Chondrocyte (in vitro differentiated cells): ENCODE data around the gene A2M. TPM values are rescaled to one million over a fixed set of nuclear protein-coding genes. Genes with fewer than 3 reads are reported as not detected.

Source experiments
- DNase-seq: peaks from one replicate; pipeline ENCODE4 v3.0.0; 2021; ENCODE audit warnings: mixed read lengths, low spot score
- H3K27ac Mint-ChIP-seq: one replicate; pipeline ENCODE4 v1.8.0; 2021; ENCODE audit warnings: mild to moderate bottlenecking, moderate library complexity, mixed read lengths; ENCODE audit not compliant: unreplicated experiment
- H3K27me3 Mint-ChIP-seq: 2 replicates; pipeline ENCODE4 v1.8.0; 2021; ENCODE audit warnings: low read depth, mixed read lengths
- H3K36me3 Mint-ChIP-seq: 2 replicates; pipeline ENCODE4 v1.8.0; 2021; ENCODE audit warnings: low read depth, mixed read lengths
- H3K4me1 Mint-ChIP-seq: 2 replicates; pipeline ENCODE4 v1.8.0; 2021; ENCODE audit warnings: low read depth, mild to moderate bottlenecking, mixed read lengths
- H3K4me3 Mint-ChIP-seq: one replicate; pipeline ENCODE4 v1.8.0; 2021; ENCODE audit warnings: mild to moderate bottlenecking, moderate library complexity, mixed read lengths; ENCODE audit not compliant: unreplicated experiment
- H3K9me3 Mint-ChIP-seq: 2 replicates; pipeline ENCODE4 v1.8.0; 2021; ENCODE audit warnings: low read depth, mixed read lengths
- CTCF ChIP-seq: fragments of 200-600 bp; sonication (generic); IDR thresholded peaks from 2 replicates; pipeline ENCODE4 v1.5.0; 2021; ENCODE audit warnings: antibody characterized with exemption, mild to moderate bottlenecking, moderate library complexity
- total RNA-seq: library from RNA; stranded (reverse); gene quantifications from 3 replicates; pipeline ENCODE4 v1.2.1, GENCODE V29; 2021

A2M gene
- total RNA-seq, 1 donor from 2014 or later: 40.8 TPM

DNA sequence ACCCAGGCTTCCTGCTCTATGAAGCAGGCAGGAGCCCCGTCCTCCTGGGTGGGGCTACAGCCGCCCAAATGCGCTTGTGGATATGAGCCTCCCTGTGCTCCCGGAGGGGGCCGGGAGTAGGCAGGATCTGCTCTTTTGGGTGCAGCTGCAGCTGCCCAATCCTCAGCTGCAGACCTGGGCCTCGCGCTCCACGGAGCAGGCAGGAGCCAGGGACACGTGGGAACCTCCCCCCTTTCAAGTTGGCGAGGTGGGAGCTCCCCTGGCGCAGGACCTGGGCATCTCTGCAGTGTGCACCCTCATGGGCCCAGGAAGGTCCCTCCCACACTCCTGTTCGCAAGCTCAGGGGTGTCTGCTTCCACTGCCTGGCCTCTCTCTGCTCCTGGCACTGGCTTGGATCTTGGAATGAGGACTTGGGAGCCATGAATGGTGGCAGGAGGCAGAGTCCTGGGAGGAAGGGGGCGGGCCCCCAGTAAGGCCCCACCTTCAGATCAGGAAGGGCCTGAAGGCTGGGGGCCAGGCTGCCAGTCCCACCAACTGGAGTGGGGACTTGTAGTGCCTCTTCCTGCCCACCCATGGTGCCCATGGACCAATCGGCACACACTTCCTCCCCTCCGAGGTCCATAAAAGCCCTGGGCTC is 65.1 kb downstream of the A2M start:
- TF ChIP-seq CTCF: no peak
- Mint-ChIP-seq H3K36me3 (no peaks in the 10 kb centered on the region), H3K9me3 (no peaks in the 10 kb centered on the region), H3K4me3 (no peak overlapping the region), H3K27ac (no peak overlapping the region), H3K4me1 (no peaks in the 10 kb centered on the region), H3K27me3 (peaks cover 22% of the 10 kb centered on the region)
- DNase-seq: no peak

GRCh38 chr12:9049520-9050133 is 66.1 kb downstream of the A2M start:
- Mint-ChIP-seq H3K4me1 (no peaks in the 10 kb centered on the region), H3K27me3 (peaks cover 26% of the 10 kb centered on the region), H3K36me3 (no peaks in the 10 kb centered on the region), H3K4me3 (no peak overlapping the region), H3K27ac (no peak overlapping the region), H3K9me3 (no peaks in the 10 kb centered on the region)
- peak; percentile 85 for TF ChIP-seq CTCF
- DNase-seq: no peak

- H3K36me3 Mint-ChIP-seq: no peaks in the 10 kb centered on the region
Observed at GRCh38 chr12:9048930-9049329, 66.8 kb downstream of the A2M start.

DNA sequence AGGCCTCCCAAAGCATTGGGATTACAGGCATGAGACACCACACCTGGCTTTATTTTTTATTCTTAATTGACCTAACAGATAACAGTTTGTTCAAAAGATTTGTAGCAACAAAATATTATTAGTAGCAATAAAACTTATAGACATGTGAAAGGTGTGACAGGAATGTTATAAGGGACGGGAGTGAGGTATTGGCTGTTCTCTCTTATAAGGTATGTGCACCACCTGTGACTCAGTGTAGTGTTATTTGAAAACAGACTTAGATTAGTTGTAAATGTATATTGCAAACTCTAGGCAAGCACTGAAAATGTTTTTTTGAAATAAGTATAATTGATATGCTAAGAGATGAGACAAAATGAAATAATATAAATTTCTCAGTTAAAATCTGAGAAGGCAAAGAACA is 68.6 kb downstream of the A2M start:
- Mint-ChIP-seq H3K27ac (no peak overlapping the region), H3K9me3 (no peaks in the 10 kb centered on the region), H3K4me3 (no peak overlapping the region), H3K27me3 (peaks cover 25% of the 10 kb centered on the region), H3K36me3 (no peaks in the 10 kb centered on the region), H3K4me1 (no peaks in the 10 kb centered on the region)
- DNase-seq: no peak
- TF ChIP-seq CTCF: no peak

More at GRCh38 chr12:9048930-9049329, 66.8 kb downstream of the A2M start:
- no peak overlapping the region for H3K4me3 Mint-ChIP-seq
- no peaks in the 10 kb centered on the region for H3K9me3 Mint-ChIP-seq
- DNase-seq: no peak
- H3K4me1 Mint-ChIP-seq: no peaks in the 10 kb centered on the region
- no peak for TF ChIP-seq CTCF
- H3K27me3 Mint-ChIP-seq: peaks cover 27% of the 10 kb centered on the region
- no peak overlapping the region for H3K27ac Mint-ChIP-seq

DNA sequence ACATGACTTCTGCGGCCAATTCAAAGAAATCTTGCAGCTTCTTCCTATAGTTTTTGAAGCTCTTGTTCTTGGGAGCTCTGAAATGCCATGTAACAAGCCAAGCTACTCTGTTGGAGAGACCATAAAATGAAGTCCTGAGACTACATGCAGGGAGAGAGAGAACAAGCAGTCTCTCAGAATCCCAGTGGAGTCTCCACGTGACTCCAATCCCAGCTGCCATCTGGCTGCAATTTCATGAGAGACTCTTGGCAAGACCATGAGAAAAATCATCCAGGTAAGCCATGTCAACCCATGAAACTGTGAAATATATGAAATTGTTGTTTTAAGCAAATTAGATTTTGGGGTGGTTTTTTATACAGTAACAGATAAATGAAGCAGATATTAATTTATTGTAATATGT is 72.0 kb downstream of the A2M start:
- DNase-seq: no peak
- H3K4me3 Mint-ChIP-seq: no peak overlapping the region
- H3K36me3 Mint-ChIP-seq: no peaks in the 10 kb centered on the region
- no peak overlapping the region for H3K27ac Mint-ChIP-seq
- peaks cover 7% of the 10 kb centered on the region for H3K4me1 Mint-ChIP-seq
- peaks cover 27% of the 10 kb centered on the region for H3K27me3 Mint-ChIP-seq
- H3K9me3 Mint-ChIP-seq: no peaks in the 10 kb centered on the region
- no peak for TF ChIP-seq CTCF
